ENCODE measurements around the gene NUDT4B. TPM values are rescaled to one million over a fixed set of nuclear protein-coding genes. Genes with fewer than 3 reads are reported as not detected.
"Not testable (repeated sequence)": the region's sequence is repeated elsewhere in the genome, so short reads cannot be mapped to it uniquely, and the experiment has no call there.

NUDT4B gene
- total and polyA plus RNA-seq, 10 of the 15 experiments (the other 5 are each of a cell fraction or from before 2014, with no cell fraction given): 0.11 to 25.5 (median 5.1) TPM; not detected in 2

DNA sequence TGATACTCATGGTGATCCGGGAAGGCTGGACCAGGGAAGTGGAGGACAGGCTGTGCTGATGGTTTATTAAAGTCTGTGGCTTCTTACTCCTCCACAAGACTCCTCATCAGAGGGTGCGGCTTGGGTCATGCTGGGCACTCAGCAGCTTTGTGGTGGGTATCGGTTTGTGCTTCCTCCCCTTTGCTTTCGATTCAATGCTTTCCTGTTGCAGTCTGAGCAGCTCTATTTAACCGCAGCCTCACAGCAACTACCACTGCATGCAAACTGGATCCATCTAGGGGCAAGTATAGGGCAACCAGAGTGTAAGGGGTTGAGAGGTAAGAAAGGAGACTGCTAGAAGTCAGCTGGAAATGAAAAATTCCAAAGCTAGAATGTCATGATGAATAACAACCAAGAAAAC lies 9.8 kb downstream of the NUDT4B start:
- H3K9ac ChIP-seq (ENCODE audit: control insufficient read depth, insufficient read depth, low read length); H3K27me3 ChIP-seq (replicated peaks in 1 of 2; ENCODE audit: control insufficient read depth in 2 of 2, insufficient read depth in 2 of 2, low read length in 1 of 2); H4K20me1 ChIP-seq (ENCODE audit: control insufficient read depth, insufficient read depth); in situ Hi-C loops (cut with MboI); H3K27ac ChIP-seq (ENCODE audit: control insufficient read depth, insufficient read depth); POLR2A ChIA-PET; CTCF ChIA-PET; intact Hi-C loops (cut with micrococcal nuclease; ENCODE audit: unreplicated experiment); H3K36me3 ChIP-seq (ENCODE audit: control insufficient read depth in 2 of 2, insufficient read depth in 2 of 2, low read length in 1 of 2); DNase-seq (ENCODE audit: low read depth, low spot score); H2AFZ ChIP-seq (ENCODE audit: control insufficient read depth, low read depth, low read length); H3K4me2 ChIP-seq (ENCODE audit: control insufficient read depth, insufficient read depth); SMC1A ChIA-PET (ENCODE audit: uncharacterized antibody, unreplicated experiment); H3K9me3 ChIP-seq (replicated peaks; ENCODE audit: control insufficient read depth, insufficient read depth, low read length); H3K4me1 ChIP-seq (ENCODE audit: control insufficient read depth, insufficient read depth, low read length); BruUV-seq (replicated peaks); H3K79me2 ChIP-seq (ENCODE audit: control insufficient read depth, insufficient read depth, low read length); RAD21 ChIA-PET (ENCODE audit: unreplicated experiment); H3K4me3 ChIP-seq: not testable (repeated sequence)
- FAIRE-seq (peak; percentile 96), ATAC-seq (peak; percentile 99)
- whole genome bisulfite sequencing (ENCODE audit: insufficient coverage, insufficient replicate concordance, low lambda C conversion rate, missing lambda C conversion rate): no CpG with 5 or more reads among the region's 5 CpGs

DNA sequence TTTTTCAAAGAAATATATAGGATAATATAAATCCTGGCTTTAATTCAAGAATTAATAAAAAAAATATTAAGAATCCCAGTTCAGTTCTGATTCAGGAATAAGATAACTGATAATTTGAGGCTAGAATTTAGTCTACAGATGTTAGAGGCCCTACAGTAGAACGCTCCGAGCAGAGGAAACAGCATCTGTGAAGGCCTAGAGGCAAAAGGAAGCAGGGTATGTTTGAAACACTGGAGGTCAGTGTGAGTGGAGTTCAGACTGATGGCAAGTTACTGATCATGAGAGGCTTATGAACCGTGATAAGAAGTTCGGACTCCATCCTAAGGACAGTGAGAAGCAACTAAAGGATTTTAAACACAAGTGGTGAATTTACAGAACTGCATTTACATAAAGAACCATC lies 10.4 kb downstream of the NUDT4B start:
- DNase-seq (ENCODE audit: low read depth, low spot score); intact Hi-C loops (cut with micrococcal nuclease; ENCODE audit: unreplicated experiment); H2AFZ ChIP-seq (ENCODE audit: control insufficient read depth, low read depth, low read length); in situ Hi-C loops (cut with MboI); RAD21 ChIA-PET (ENCODE audit: unreplicated experiment); H3K27me3 ChIP-seq (replicated peaks in 1 of 2; ENCODE audit: control insufficient read depth in 2 of 2, insufficient read depth in 2 of 2, low read length in 1 of 2); BruUV-seq (replicated peaks); H3K27ac ChIP-seq (ENCODE audit: control insufficient read depth, insufficient read depth); H3K4me2 ChIP-seq (ENCODE audit: control insufficient read depth, insufficient read depth); SMC1A ChIA-PET (ENCODE audit: uncharacterized antibody, unreplicated experiment); FAIRE-seq; CTCF ChIA-PET; H4K20me1 ChIP-seq (ENCODE audit: control insufficient read depth, insufficient read depth); H3K9me3 ChIP-seq (replicated peaks; ENCODE audit: control insufficient read depth, insufficient read depth, low read length); H3K79me2 ChIP-seq (ENCODE audit: control insufficient read depth, insufficient read depth, low read length); H3K4me1 ChIP-seq (ENCODE audit: control insufficient read depth, insufficient read depth, low read length); H3K9ac ChIP-seq (ENCODE audit: control insufficient read depth, insufficient read depth, low read length); POLR2A ChIA-PET; H3K36me3 ChIP-seq (ENCODE audit: control insufficient read depth in 2 of 2, insufficient read depth in 2 of 2, low read length in 1 of 2); H3K4me3 ChIP-seq: not testable (repeated sequence)
- ATAC-seq: 0 out of 3 replicates have a peak, but pooled peaks have one; percentile 13
- no CpG with 5 or more reads among the region's 4 CpGs for WGBS (ENCODE audit: insufficient coverage, insufficient replicate concordance, low lambda C conversion rate, missing lambda C conversion rate)

DNA sequence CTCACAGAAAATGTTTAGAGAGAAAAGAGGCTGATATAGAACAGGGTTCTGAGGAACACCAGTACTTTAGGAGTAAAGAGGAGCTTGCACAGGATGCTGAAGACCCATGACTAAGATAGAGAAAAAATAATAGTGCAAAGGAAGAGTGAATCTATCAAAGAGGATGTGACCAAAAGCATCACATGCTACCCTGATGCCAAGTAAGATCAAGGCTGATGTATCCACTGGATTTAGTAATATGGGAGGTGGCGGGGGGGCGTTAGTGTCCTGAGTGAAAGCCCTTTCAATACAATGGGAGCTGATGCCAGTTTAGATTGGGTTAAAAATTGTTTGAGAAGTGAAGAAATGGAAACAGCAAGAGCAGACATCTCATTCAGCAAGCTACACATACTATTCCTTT lies 11.2 kb downstream of the NUDT4B start:
- H3K36me3 ChIP-seq (ENCODE audit: control insufficient read depth in 2 of 2, insufficient read depth in 2 of 2, low read length in 1 of 2); in situ Hi-C loops (cut with MboI); H3K79me2 ChIP-seq (ENCODE audit: control insufficient read depth, insufficient read depth, low read length); H3K27me3 ChIP-seq (replicated peaks in 1 of 2; ENCODE audit: control insufficient read depth in 2 of 2, insufficient read depth in 2 of 2, low read length in 1 of 2); H2AFZ ChIP-seq (ENCODE audit: control insufficient read depth, low read depth, low read length); H3K9ac ChIP-seq (ENCODE audit: control insufficient read depth, insufficient read depth, low read length); H4K20me1 ChIP-seq (ENCODE audit: control insufficient read depth, insufficient read depth); POLR2A ChIA-PET; H3K4me2 ChIP-seq (ENCODE audit: control insufficient read depth, insufficient read depth); CTCF ChIA-PET; ATAC-seq; H3K4me3 ChIP-seq; intact Hi-C loops (cut with micrococcal nuclease; ENCODE audit: unreplicated experiment); BruUV-seq (replicated peaks); SMC1A ChIA-PET (ENCODE audit: uncharacterized antibody, unreplicated experiment); FAIRE-seq; DNase-seq (ENCODE audit: low read depth, low spot score); H3K4me1 ChIP-seq (ENCODE audit: control insufficient read depth, insufficient read depth, low read length); H3K9me3 ChIP-seq (replicated peaks; ENCODE audit: control insufficient read depth, insufficient read depth, low read length); H3K27ac ChIP-seq (ENCODE audit: control insufficient read depth, insufficient read depth); RAD21 ChIA-PET (ENCODE audit: unreplicated experiment): not testable (repeated sequence)
- WGBS (ENCODE audit: insufficient coverage, insufficient replicate concordance, low lambda C conversion rate, missing lambda C conversion rate): 88% methylated on average over 2 of the region's 2 CpGs

DNA sequence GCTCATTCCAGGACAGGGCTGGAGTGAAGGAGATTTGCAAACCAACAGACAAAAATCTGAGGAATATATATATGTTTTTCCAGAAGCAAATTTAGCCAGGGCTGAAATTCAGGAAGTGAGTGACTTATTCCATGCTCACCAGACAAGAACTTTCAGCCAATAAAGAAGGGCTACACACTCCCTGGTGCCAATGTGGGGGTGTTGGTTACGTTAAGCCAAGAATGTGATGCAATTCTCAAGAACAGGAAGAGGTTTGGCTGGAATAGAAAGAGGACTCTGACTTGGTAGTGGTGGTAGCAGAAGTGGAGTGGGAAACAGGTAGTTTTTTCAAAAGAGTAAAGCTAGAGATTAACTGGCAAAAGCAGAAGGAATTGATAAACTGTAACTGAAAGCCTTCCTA lies 11.6 kb downstream of the NUDT4B start:
- in situ Hi-C loops (cut with MboI); H3K27me3 ChIP-seq (replicated peaks in 1 of 2; ENCODE audit: control insufficient read depth in 2 of 2, insufficient read depth in 2 of 2, low read length in 1 of 2); H3K36me3 ChIP-seq (ENCODE audit: control insufficient read depth in 2 of 2, insufficient read depth in 2 of 2, low read length in 1 of 2); H3K9me3 ChIP-seq (replicated peaks; ENCODE audit: control insufficient read depth, insufficient read depth, low read length); H2AFZ ChIP-seq (ENCODE audit: control insufficient read depth, low read depth, low read length); H3K9ac ChIP-seq (ENCODE audit: control insufficient read depth, insufficient read depth, low read length); POLR2A ChIA-PET; H3K4me3 ChIP-seq; ATAC-seq; H3K4me1 ChIP-seq (ENCODE audit: control insufficient read depth, insufficient read depth, low read length); H3K27ac ChIP-seq (ENCODE audit: control insufficient read depth, insufficient read depth); H3K79me2 ChIP-seq (ENCODE audit: control insufficient read depth, insufficient read depth, low read length); intact Hi-C loops (cut with micrococcal nuclease; ENCODE audit: unreplicated experiment); FAIRE-seq; BruUV-seq (replicated peaks); CTCF ChIA-PET; H4K20me1 ChIP-seq (ENCODE audit: control insufficient read depth, insufficient read depth); H3K4me2 ChIP-seq (ENCODE audit: control insufficient read depth, insufficient read depth); RAD21 ChIA-PET (ENCODE audit: unreplicated experiment); SMC1A ChIA-PET (ENCODE audit: uncharacterized antibody, unreplicated experiment); DNase-seq (ENCODE audit: low read depth, low spot score): not testable (repeated sequence)
- no CpG with 5 or more reads among the region's 1 CpG for WGBS (ENCODE audit: insufficient coverage, insufficient replicate concordance, low lambda C conversion rate, missing lambda C conversion rate)
